HCT116 (cell line): ENCODE results near the gene ABCB6. TPM values are rescaled to one million over a fixed set of nuclear protein-coding genes. Genes with fewer than 3 reads are reported as not detected.

Source experiments
- ATAC-seq: fragments of 200-7000 bp; cut with Tn5 transposase; 2 replicates; pipeline ENCODE4 v1.9.1; 2020; ENCODE audit warnings: mild to moderate bottlenecking, moderate library complexity
- BruUV-seq: library from RNA; stranded (reverse); fragments of 400-500 nt; replicated peaks from 2 replicates; lab custom pipeline; 2021; lab: Mats Ljungman, UMichigan
- CTCF ChIA-PET: fragments of 300-600 bp; sonication (Branson Sonifier 250); formaldehyde crosslinking; loops from one replicate; lab custom pipeline; 2021; ENCODE audit warnings: antibody characterized with exemption; lab: Charles Lee
- POLR2A ChIA-PET: fragments of 300-600, 350-600 bp; sonication (Branson Sonifier 250); formaldehyde crosslinking; loops from one replicate; lab custom pipeline; 2021; ENCODE audit warnings: antibody characterized with exemption; lab: Charles Lee
- RAD21 ChIA-PET, 2 experiments: fragments of 300-600 bp; sonication (Branson Sonifier 250); formaldehyde crosslinking; loops; one replicate each; lab custom pipeline; 2023; ENCODE audit warnings: low total read pairs in 2 of 2; ENCODE audit not compliant: uncharacterized antibody in 2 of 2, unreplicated experiment in 2 of 2, low non-redundant PET in 1 of 2; lab: Charles Lee
- DNase-seq: peaks from one replicate; pipeline ENCODE4 v3.0.0-alpha.2; 2010; ENCODE audit warnings: low read depth, low spot score
- H2AFZ ChIP-seq: fragments of 200-600 bp; shearing (Covaris generic), sonication (generic); 2 replicates; pipeline ENCODE4 v1.6.1; 2017; ENCODE audit warnings: low read depth, mixed run types, mixed read lengths, antibody characterized with exemption, low read length; ENCODE audit not compliant: poor library complexity, severe bottlenecking
- H3K27ac ChIP-seq: 2 replicates; pipeline ENCODE4 v1.5.1; 2012; ENCODE audit warnings: low read depth, low read length
- H3K27me3 ChIP-seq: fragments of 200-600 bp; sonication (generic); 2 replicates; pipeline ENCODE4 v1.6.1; 2016; ENCODE audit warnings: mixed run types, low read length, mixed read lengths; ENCODE audit not compliant: insufficient read depth
- H3K36me3 ChIP-seq, 2 experiments: fragments of 200-500 bp in 1 of 2; fragments of 200-600 bp in 1 of 2; sonication (Bioruptor generic) in 1 of 2; sonication (generic) in 1 of 2; 2 replicates each; pipeline versions ENCODE4 v1.5.1 to v1.6.1; 2014 to 2016; ENCODE audit warnings: low read length in 2 of 2, inconsistent platforms in 1 of 2, mixed read lengths in 1 of 2, mixed run types in 1 of 2; ENCODE audit not compliant: insufficient read depth in 2 of 2, control insufficient read depth in 1 of 2
- H3K4me1 ChIP-seq, 2 experiments: fragments of 200-600 bp in 1 of 2; sonication (generic) in 1 of 2; 2 replicates each; pipeline versions ENCODE4 v1.5.1 to v1.6.1; 2012 to 2017; ENCODE audit warnings: low read length in 2 of 2, inconsistent platforms in 1 of 2, mild to moderate bottlenecking in 1 of 2, mixed read lengths in 1 of 2, mixed run types in 1 of 2, moderate library complexity in 1 of 2; ENCODE audit not compliant: insufficient read depth in 2 of 2, control insufficient read depth in 1 of 2
- H3K4me2 ChIP-seq: fragments of 200-600 bp; sonication (generic); 2 replicates; pipeline ENCODE4 v1.6.1; 2017; ENCODE audit warnings: mixed run types, low read length, mixed read lengths
- H3K4me3 ChIP-seq, 2 experiments: fragments of 200-600 bp in 1 of 2; sonication (generic) in 1 of 2; replicated peaks in 1 of 2; 2 replicates each; pipeline ENCODE4 v1.5.1; 2011 to 2016; ENCODE audit warnings: low read length in 2 of 2, control low read depth in 1 of 2, low read depth in 1 of 2, mild to moderate bottlenecking in 1 of 2, mixed read lengths in 1 of 2, mixed run types in 1 of 2
- H3K79me2 ChIP-seq: fragments of 200-600 bp; sonication (generic); 2 replicates; pipeline ENCODE4 v1.6.1; 2017; ENCODE audit warnings: mild to moderate bottlenecking, mixed run types, low read length, moderate library complexity, mixed read lengths; ENCODE audit not compliant: insufficient read depth
- H3K9ac ChIP-seq: fragments of 200-600 bp; sonication (generic); 2 replicates; pipeline ENCODE4 v1.6.1; 2016; ENCODE audit warnings: low read length, mixed read lengths
- H3K9me2 ChIP-seq: fragments of 200-600 bp; sonication (generic), shearing (Covaris generic); 2 replicates; pipeline ENCODE4 v1.6.1; 2017; ENCODE audit warnings: mixed run types, mild to moderate bottlenecking, moderate library complexity; ENCODE audit not compliant: insufficient read depth
- H3K9me3 ChIP-seq, 2 experiments: fragments of 200-500 bp in 1 of 2; fragments of 200-600 bp in 1 of 2; sonication (Bioruptor generic) in 1 of 2; sonication (generic) in 1 of 2; 2 replicates each; pipeline ENCODE4 v1.6.1; 2014 to 2017; ENCODE audit warnings: low read length in 2 of 2, mixed read lengths in 2 of 2, inconsistent platforms in 1 of 2, low read depth in 1 of 2, mild to moderate bottlenecking in 1 of 2, mixed run types in 1 of 2, moderate library complexity in 1 of 2; ENCODE audit not compliant: control insufficient read depth in 1 of 2, insufficient read depth in 1 of 2
- H4K20me1 ChIP-seq: fragments of 200-600 bp; sonication (generic), shearing (Covaris generic); 2 replicates; pipeline ENCODE4 v1.6.1; 2017; ENCODE audit warnings: mixed run types, mild to moderate bottlenecking, moderate library complexity; ENCODE audit not compliant: insufficient read depth
- CBX3 ChIP-seq: IDR thresholded peaks from 2 replicates; pipeline ENCODE4 v1.6.1; 2012; ENCODE audit warnings: low read depth
- JUND ChIP-seq: IDR thresholded peaks from 2 replicates; pipeline ENCODE4 v1.6.1; 2012
- MAX ChIP-seq: IDR thresholded peaks from 2 replicates; pipeline ENCODE4 v1.6.1; 2012
- RAD21 ChIP-seq: IDR thresholded peaks from 2 replicates; pipeline ENCODE4 v1.6.1; 2012; ENCODE audit warnings: low read depth, mild to moderate bottlenecking
- REST ChIP-seq: IDR thresholded peaks from 2 replicates; pipeline ENCODE4 v1.6.1; 2012; ENCODE audit warnings: low read depth
- SP1 ChIP-seq: IDR thresholded peaks from 2 replicates; pipeline ENCODE4 v1.6.1; 2012; ENCODE audit warnings: low read depth
- SRF ChIP-seq: IDR thresholded peaks from 2 replicates; pipeline ENCODE4 v1.6.1; 2012; ENCODE audit warnings: low read depth
- YY1 ChIP-seq: IDR thresholded peaks from 2 replicates; pipeline ENCODE4 v1.6.1; 2011; ENCODE audit warnings: low read length, low read depth, moderate library complexity, mild to moderate bottlenecking; ENCODE audit not compliant: insufficient replicate concordance; ENCODE audit errors: extremely low read depth
- ZFX ChIP-seq: fragments of 450-650 bp; IDR thresholded peaks from 2 replicates; pipeline ENCODE4 v1.6.1; 2017
- intact Hi-C: fragments of 100-400 bp; cut with micrococcal nuclease; formaldehyde crosslinking; loops from 2 replicates; pipeline ENCODE4 v1.10.0; 2022
- total RNA-seq: library from RNA; stranded (reverse); gene quantifications from one replicate; pipeline ENCODE4 v1.2.1, GENCODE V29; 2021; ENCODE audit not compliant: unreplicated experiment

ABCB6 gene
- total RNA-seq, 1 experiment from 2014 or later, result 24.5 TPM

GRCh38 chr2:219251656-219252055, 32.9 kb upstream of the ABCB6 start:
- peak overlapping the region; percentile 97 for H3K4me2 ChIP-seq
- H3K9me3 ChIP-seq, result no peaks in the 10 kb centered on the region
- H3K36me3 ChIP-seq, result peaks cover 3 to 5% of the 10 kb centered on the region in 2 experiments; a peak in 2 of 4 replicates
- ATAC-seq (no peak), DNase-seq (no peak)
- H3K4me1 ChIP-seq, result peaks cover 31 to 63% of the 10 kb centered on the region in 2 experiments
- CTCF ChIA-PET, result interaction anchor here (2.1 to 2.3 kb wide), 2 partner anchors 27 to 43 kb away, joined by 6 to 8 read pairs; no protein-coding TSS in a partner anchor
- H3K27ac ChIP-seq, result no peak overlapping the region
- no peak overlapping the region for H3K9ac ChIP-seq
- no TSS peak for BruUV-seq
- H2AFZ ChIP-seq, result no peak overlapping the region
- intact Hi-C loops, result loop anchor here (2.0 kb wide), 1 partner anchor 43 kb away; no protein-coding TSS in a partner anchor
- TF ChIP-seq ZFX, result no peak
- no peak for TF ChIP-seq YY1
- TF ChIP-seq MAX, result no peak
- TF ChIP-seq RAD21, result no peak
- no peak for TF ChIP-seq SRF
- TF ChIP-seq REST, result no peak
- TF ChIP-seq SP1, result no peak
- no peak for TF ChIP-seq JUND
- TF ChIP-seq CBX3, result no peak
- H3K79me2 ChIP-seq, result peaks cover 24% of the 10 kb centered on the region; the same call in 1 of the 2 replicates
- peaks cover 5% of the 10 kb centered on the region; the same call in 1 of the 2 replicates for H3K27me3 ChIP-seq
- no peak overlapping the region for H3K4me3 ChIP-seq
- RAD21 ChIA-PET, result no interaction called here
- no peaks in the 10 kb centered on the region for H4K20me1 ChIP-seq
- H3K9me2 ChIP-seq, result no peaks in the 10 kb centered on the region
- POLR2A ChIA-PET, result interaction anchor here (1.4 to 2.0 kb wide), 2 partner anchors 23 to 27 kb away, joined by 4 to 5 read pairs; partner anchors contain the start of gene DNAJB2
